Adrenal gland (tissue), 5 donors: Measurements from ENCODE around the gene IGF2BP2.

Source experiments
- CTCF ChIP-seq, 6 experiments: fragments of 450-650 bp in 4 of 6; fragments of 200-600 bp in 2 of 6; sonication (generic) in 1 of 6; IDR thresholded peaks; 1 replicate in 5 of 6; 2 replicates in 1 of 6; pipeline versions ENCODE4 v1.5.1 to v1.8.0; 2016 to 2021; ENCODE audit warnings: antibody characterized with exemption in 6 of 6, mild to moderate bottlenecking in 2 of 6, moderate library complexity in 1 of 6
- POLR2A ChIP-seq, 2 donors: fragments of 450-650 bp; IDR thresholded peaks; one replicate each; pipeline ENCODE4 v1.6.1; 2017; ENCODE audit warnings: antibody characterized with exemption in 2 of 2, mild to moderate bottlenecking in 2 of 2, moderate library complexity in 1 of 2
- donor health status: DM: no; HTN: no; CAD: no.

GRCh38 chr3:185831195-185831594 lies 6.4 kb upstream of the IGF2BP2 start:
- TF ChIP-seq CTCF (IDR thresholded peaks at IDR 0.05) (no peak), POLR2A (IDR thresholded peaks at IDR 0.05) (no peak)
